ENCODE results near the gene AFF3. TPM values are rescaled to one million over a fixed set of nuclear protein-coding genes. Genes with fewer than 3 reads are reported as not detected.

Gene AFF3
- total RNA-seq, 1 donor from 2014 or later = 44.6 TPM

DNA sequence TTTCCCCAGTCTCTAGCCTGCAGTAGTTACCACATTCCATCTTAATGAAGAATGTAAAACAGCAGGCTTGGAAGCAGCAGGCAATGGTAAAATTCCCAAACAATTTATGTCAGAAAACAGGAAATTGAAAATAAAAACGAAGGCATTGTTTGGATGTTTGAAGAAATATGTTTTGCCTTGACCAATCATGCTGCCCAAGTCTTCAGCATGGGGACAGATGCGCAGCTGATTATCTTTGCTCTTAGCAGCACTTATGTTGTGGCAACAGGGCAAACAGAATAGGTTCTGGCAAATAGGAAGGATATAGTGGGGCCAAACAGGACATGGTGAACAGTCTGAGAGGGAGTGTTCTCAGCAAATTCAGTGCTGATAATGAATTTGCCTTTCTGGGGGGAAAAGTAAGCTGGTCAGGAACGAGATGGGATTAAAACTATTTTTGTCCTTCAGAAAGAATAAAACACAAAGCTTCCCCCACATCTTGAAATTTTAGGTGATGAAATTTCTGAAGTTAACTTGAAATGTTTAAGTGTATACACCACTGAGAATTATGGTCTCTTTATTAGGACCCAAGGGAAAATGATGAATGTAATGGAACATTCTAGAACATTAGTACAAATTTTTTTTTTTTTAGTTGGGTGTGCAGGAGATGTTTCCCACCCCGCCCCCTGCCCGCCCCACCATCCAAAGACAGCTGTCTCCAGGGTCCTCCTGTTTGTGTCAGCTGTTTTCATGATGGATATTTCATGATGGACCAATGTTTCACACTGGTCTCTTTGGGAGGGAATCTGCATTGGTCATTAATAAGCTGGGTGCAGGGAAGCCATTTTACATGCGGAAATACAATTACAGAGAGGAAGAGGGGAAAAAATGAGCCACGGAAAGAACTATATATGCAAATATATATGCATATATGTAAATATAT lies 413.0 kb downstream of the AFF3 start:
- no peak overlapping the region for H3K27ac ChIP-seq
- intact Hi-C loops (cut with DNase I) = no loop called here
- DNase-seq = no peak
- peak; percentile 34 for ATAC-seq
- H3K9me3 ChIP-seq = no peaks in the 10 kb centered on the region
- no peaks in the 10 kb centered on the region for H3K27me3 ChIP-seq
- H3K4me1 ChIP-seq = no peaks in the 10 kb centered on the region
- no peaks in the 10 kb centered on the region for H3K36me3 ChIP-seq
- TF ChIP-seq, protein P1, sequence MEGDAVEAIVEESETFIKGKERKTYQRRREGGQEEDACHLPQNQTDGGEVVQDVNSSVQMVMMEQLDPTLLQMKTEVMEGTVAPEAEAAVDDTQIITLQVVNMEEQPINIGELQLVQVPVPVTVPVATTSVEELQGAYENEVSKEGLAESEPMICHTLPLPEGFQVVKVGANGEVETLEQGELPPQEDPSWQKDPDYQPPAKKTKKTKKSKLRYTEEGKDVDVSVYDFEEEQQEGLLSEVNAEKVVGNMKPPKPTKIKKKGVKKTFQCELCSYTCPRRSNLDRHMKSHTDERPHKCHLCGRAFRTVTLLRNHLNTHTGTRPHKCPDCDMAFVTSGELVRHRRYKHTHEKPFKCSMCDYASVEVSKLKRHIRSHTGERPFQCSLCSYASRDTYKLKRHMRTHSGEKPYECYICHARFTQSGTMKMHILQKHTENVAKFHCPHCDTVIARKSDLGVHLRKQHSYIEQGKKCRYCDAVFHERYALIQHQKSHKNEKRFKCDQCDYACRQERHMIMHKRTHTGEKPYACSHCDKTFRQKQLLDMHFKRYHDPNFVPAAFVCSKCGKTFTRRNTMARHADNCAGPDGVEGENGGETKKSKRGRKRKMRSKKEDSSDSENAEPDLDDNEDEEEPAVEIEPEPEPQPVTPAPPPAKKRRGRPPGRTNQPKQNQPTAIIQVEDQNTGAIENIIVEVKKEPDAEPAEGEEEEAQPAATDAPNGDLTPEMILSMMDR (IDR thresholded peaks at IDR 0.05) = no peak
- H3K4me3 ChIP-seq = no peak overlapping the region

DNA sequence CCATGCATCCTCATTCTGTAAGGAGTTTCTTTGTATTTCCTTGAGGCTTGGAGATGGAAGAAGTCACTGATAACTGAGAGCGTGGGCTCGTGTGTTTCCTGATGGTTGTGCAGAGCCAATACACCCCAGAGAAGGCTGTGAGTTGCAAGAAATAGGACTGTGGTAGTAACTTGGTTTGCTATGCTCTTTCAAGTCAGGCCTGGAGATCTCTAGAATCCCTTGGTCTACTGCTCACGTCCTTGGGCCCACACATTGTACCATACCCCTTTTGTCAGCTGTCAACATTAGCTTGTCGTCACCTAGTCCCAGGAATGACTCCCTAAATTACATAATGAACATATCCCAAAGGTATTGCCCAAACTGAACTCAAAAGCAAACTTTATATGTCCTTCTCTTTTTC lies 414.2 kb downstream of the AFF3 start:
- H3K36me3 ChIP-seq = no peaks in the 10 kb centered on the region
- TF ChIP-seq, protein P1 (IDR thresholded peaks at IDR 0.05) = no peak
- ATAC-seq = no peak
- no peak overlapping the region for H3K4me3 ChIP-seq
- no peak overlapping the region for H3K27ac ChIP-seq
- no peaks in the 10 kb centered on the region for H3K4me1 ChIP-seq
- DNase-seq = no peak
- intact Hi-C loops (cut with DNase I) = no loop called here
- no peaks in the 10 kb centered on the region for H3K27me3 ChIP-seq
- no peaks in the 10 kb centered on the region for H3K9me3 ChIP-seq

DNA sequence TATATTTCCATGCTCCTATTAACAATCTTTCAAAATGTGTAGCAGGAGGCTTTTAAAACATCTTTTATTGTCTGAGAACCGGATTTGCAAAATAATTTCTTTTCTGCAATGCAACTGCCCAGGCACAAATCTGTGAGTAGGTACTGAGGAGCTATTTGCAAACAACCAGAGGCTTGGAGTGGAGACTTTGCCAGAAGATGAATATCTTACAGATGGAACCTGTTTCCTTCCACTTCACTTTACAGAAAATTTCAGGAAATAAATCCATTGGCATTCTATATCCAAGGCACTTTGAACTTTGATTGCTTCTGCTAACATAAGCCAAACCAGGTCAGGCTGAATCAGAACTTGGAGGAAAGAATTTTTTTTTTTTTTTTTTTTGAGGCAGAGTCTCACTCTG lies 415.2 kb downstream of the AFF3 start:
- TF ChIP-seq, protein P1 (IDR thresholded peaks at IDR 0.05) = no peak
- intact Hi-C loops (cut with DNase I) = no loop called here
- Histone ChIP-seq H3K27ac (no peak overlapping the region), H3K4me3 (peak overlapping the region; percentile 5), H3K36me3 (no peaks in the 10 kb centered on the region), H3K27me3 (no peaks in the 10 kb centered on the region), H3K4me1 (no peaks in the 10 kb centered on the region), H3K9me3 (no peaks in the 10 kb centered on the region)
- ATAC-seq (no peak), DNase-seq (no peak)

DNA sequence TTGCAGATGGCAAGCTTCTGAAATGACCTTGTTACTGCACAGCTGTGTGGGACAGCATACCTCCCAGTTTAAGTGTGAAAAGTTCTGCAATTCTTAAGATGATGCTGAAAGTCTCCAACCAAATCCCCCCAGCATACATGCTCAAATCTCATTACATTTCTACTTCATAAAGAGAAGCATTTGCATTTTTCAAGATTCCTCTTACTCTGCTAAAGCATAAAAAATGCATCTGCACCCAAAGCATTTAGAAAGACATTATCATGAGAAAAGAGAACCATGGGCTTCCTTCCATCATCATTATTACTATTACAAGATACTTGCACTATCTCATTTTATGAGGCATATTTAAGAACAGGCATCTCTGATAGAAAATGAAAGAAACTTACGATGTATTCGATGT lies 415.7 kb downstream of the AFF3 start:
- Histone ChIP-seq H3K9me3 (no peaks in the 10 kb centered on the region), H3K4me3 (peak overlapping the region; percentile 5), H3K27me3 (no peaks in the 10 kb centered on the region), H3K36me3 (no peaks in the 10 kb centered on the region), H3K27ac (no peak overlapping the region), H3K4me1 (no peaks in the 10 kb centered on the region)
- ATAC-seq (no peak), DNase-seq (no peak)
- intact Hi-C loops (cut with DNase I) = no loop called here
- TF ChIP-seq, protein P1 (IDR thresholded peaks at IDR 0.05) = no peak

DNA sequence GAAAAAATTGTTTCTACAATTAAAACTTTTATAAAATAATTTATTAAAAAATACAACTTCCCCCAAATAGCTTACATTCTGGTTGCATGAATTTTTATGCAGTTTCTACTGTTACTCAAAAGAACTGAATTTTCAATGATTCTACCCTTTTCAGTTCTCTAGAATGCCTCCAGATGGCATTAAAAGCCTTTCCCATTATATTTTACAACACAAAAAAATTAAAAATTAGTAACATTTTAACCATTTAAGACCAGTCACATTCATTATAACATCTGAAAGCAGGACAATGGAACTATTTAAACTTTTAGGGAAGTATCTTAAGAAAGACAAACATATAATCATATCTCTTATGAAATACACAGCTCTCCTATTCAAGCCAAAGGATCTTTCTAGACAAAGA lies 416.6 kb downstream of the AFF3 start:
- no peaks in the 10 kb centered on the region for H3K27me3 ChIP-seq
- ATAC-seq (no peak), DNase-seq (no peak)

More for the DNA sequence above, 416.6 kb downstream of the AFF3 start:
- intact Hi-C loops (cut with DNase I) = no loop called here
- H3K4me1 ChIP-seq = no peaks in the 10 kb centered on the region
- H3K27ac ChIP-seq = no peak overlapping the region
- H3K4me3 ChIP-seq = no peak overlapping the region
- no peaks in the 10 kb centered on the region for H3K9me3 ChIP-seq
- TF ChIP-seq, protein P1 (IDR thresholded peaks at IDR 0.05) = peak; percentile 45
- H3K36me3 ChIP-seq = no peaks in the 10 kb centered on the region
